ENCODE data around the gene BRD8.

The BRD8 gene

GRCh38 chr5:138102454-138103318, 75.7 kb downstream of the BRD8 start:
- no peak for DNase-seq (ENCODE audit: low spot score)

- no peak for DNase-seq (ENCODE audit: low spot score)
Measured at GRCh38 chr5:138096997-138097828, 81.2 kb downstream of the BRD8 start.

GRCh38 chr5:138096363-138096762, 82.1 kb downstream of the BRD8 start:
- DNase-seq (ENCODE audit: low spot score) = no peak

DNA sequence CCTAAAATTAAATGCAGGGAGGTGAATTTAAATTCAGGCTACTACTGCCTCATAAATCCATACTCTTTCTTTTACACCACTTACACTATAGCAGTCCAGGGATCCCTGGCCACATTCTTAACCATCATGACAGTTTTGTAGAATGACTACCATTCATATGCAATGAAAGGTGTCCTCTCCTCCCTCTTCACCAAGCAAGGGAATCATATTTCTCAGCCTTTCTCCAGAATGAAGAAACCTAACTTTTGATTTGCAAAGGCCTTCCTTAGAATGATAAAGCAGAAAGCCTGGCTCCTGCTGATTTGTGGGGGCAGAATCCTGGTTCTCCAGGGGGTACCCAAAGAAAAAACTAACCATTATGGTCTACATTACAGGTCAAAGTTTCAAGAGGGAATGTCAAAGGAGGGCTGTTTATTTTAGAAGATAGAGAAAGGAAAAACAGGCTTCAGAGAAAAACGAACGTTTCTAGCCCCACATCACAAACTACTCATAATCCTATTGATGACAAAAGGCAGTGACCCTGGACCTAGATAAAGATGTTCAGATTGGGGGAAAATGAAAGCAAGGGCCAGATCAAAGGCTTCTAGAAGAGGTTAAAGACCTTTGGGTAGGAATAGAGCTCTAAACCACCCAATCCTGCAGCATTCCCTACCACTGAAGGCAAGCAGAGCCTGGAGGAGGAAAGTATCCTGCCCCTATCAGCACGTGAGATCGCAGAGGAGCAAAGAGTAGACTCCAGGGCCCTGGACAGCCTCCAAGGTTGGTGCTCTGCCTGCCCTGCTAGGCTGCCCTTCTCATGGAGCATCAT, 83.1 kb downstream of the BRD8 start:
- DNase-seq (ENCODE audit: low spot score) = no peak

- no peak for DNase-seq (ENCODE audit: low spot score)
Measured at GRCh38 chr5:138093036-138093435, 85.4 kb downstream of the BRD8 start.

DNA sequence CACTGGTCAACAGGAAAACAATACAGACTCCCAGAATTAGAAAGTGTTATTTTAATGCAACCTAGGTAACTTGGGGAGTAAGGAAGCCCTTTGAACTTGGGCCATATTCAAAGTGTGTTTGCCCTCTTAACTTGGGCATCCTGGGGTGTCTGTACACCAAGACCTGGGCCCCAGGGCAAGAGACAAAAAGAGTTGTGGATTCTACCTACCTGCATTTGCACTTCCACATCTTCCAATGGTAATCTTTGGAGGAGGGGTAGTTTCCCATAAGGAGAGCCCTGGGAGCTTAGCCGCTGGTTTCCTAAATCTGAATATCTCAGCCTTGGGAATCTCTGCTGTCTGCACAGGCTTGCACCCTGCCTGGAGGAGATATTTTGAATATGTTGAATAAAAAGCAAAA, 86.1 kb downstream of the BRD8 start:
- DNase-seq (ENCODE audit: low spot score) = no peak

DNA sequence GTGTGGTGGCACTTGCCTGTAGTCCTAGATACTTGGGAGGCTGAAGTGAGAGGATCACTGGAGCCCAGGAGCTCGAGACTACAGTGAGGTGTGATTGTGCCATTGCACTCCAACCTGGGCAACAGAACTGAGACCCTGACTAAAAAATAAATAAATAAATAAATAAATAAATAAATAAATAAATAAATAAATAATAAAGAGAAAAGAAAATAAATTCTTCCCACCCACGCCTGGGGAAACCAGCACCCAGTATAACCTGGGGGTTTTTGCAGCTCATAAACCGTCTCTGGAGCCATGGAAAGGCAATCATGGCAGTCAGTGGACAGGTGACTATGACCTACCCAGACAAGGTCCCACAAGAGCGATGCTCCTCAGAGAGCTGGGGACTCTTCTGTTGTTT, 86.7 kb downstream of the BRD8 start:
- no peak for DNase-seq (ENCODE audit: low spot score)
